ENCODE measurements around the gene TNFRSF11A. TPM values are rescaled to one million over a fixed set of nuclear protein-coding genes. Genes with fewer than 3 reads are reported as not detected.

The TNFRSF11A gene
- total RNA-seq, 2 donors from 2014 or later, result 4.9 to 14.2 TPM

DNA sequence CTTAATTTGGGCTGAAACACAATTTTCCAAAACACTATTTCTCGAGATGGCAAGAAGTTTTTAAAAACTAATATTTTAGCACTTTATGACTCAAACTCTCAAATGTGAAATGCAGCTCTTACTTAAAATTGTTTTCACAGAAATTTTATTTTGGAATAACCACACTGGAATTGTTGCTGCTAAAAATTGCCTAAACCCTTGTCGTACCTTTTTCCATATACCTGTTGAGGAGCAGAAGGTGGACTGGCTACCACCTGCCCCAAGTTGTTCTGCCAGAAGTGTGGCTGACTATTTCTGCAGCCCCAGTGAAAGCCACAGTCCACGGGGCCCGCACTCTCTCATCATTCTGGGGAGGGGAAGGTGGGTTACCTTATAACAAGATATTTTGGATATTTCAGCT is 23.4 kb downstream of the TNFRSF11A start:
- no peaks in the 10 kb centered on the region for H3K4me1 ChIP-seq (ENCODE audit: control insufficient read depth in 1 of 2, low read depth in 2 of 2)
- H3K9me3 ChIP-seq, result no peaks in the 10 kb centered on the region
- H3K4me3 ChIP-seq, result no peak overlapping the region
- no peaks in the 10 kb centered on the region for H3K27me3 ChIP-seq (replicated peaks; ENCODE audit: insufficient read depth)
- DNase-seq (ENCODE audit: low spot score) (no peak), ATAC-seq (ENCODE audit: insufficient number of reproducible peaks, low FRiP score, low read depth) (no peak)
- TF ChIP-seq, protein P1, sequence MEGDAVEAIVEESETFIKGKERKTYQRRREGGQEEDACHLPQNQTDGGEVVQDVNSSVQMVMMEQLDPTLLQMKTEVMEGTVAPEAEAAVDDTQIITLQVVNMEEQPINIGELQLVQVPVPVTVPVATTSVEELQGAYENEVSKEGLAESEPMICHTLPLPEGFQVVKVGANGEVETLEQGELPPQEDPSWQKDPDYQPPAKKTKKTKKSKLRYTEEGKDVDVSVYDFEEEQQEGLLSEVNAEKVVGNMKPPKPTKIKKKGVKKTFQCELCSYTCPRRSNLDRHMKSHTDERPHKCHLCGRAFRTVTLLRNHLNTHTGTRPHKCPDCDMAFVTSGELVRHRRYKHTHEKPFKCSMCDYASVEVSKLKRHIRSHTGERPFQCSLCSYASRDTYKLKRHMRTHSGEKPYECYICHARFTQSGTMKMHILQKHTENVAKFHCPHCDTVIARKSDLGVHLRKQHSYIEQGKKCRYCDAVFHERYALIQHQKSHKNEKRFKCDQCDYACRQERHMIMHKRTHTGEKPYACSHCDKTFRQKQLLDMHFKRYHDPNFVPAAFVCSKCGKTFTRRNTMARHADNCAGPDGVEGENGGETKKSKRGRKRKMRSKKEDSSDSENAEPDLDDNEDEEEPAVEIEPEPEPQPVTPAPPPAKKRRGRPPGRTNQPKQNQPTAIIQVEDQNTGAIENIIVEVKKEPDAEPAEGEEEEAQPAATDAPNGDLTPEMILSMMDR (IDR thresholded peaks at IDR 0.05), result no peak
- H3K36me3 ChIP-seq, result no peaks in the 10 kb centered on the region
- H3K27ac ChIP-seq, result no peak overlapping the region

DNA sequence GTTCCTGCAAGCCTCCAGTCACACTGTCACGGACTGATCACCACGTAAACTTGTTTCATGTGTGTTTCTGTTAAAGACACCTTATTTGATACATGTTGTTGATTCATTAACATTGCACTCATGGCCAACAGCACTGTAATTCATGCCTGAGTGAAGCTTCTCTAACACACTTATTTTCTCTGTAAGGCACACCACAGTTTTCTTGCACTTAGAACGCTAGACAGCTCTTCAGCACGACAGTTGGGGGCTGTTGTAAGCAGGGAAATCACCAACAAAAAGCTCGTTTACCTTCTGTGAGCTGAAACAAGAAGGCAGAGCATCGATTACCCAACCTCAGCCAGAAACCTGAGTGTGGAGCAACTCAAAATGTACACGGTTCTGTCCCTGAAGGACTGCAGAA is 28.1 kb downstream of the TNFRSF11A start:
- no peak overlapping the region for H3K27ac ChIP-seq
- ATAC-seq (ENCODE audit: insufficient number of reproducible peaks, low FRiP score, low read depth) (no peak), DNase-seq (ENCODE audit: low spot score) (no peak)
- H3K4me1 ChIP-seq (ENCODE audit: control insufficient read depth in 1 of 2, low read depth in 2 of 2), result no peaks in the 10 kb centered on the region
- no peaks in the 10 kb centered on the region for H3K9me3 ChIP-seq
- H3K27me3 ChIP-seq (replicated peaks; ENCODE audit: insufficient read depth), result no peaks in the 10 kb centered on the region
- H3K36me3 ChIP-seq, result no peaks in the 10 kb centered on the region
- TF ChIP-seq, protein P1 (IDR thresholded peaks at IDR 0.05), result no peak
- no peak overlapping the region for H3K4me3 ChIP-seq

GRCh38 chr18:62354151-62354550 is 29.0 kb downstream of the TNFRSF11A start:
- no peaks in the 10 kb centered on the region for H3K36me3 ChIP-seq
- H3K4me3 ChIP-seq, result no peak overlapping the region
- H3K4me1 ChIP-seq (ENCODE audit: control insufficient read depth in 1 of 2, low read depth in 2 of 2), result no peaks in the 10 kb centered on the region
- TF ChIP-seq, protein P1 (IDR thresholded peaks at IDR 0.05), result no peak
- ATAC-seq (ENCODE audit: insufficient number of reproducible peaks, low FRiP score, low read depth) (no peak), DNase-seq (ENCODE audit: low spot score) (no peak)
- no peaks in the 10 kb centered on the region for H3K9me3 ChIP-seq
- no peak overlapping the region for H3K27ac ChIP-seq
- H3K27me3 ChIP-seq (replicated peaks; ENCODE audit: insufficient read depth), result no peaks in the 10 kb centered on the region

DNA sequence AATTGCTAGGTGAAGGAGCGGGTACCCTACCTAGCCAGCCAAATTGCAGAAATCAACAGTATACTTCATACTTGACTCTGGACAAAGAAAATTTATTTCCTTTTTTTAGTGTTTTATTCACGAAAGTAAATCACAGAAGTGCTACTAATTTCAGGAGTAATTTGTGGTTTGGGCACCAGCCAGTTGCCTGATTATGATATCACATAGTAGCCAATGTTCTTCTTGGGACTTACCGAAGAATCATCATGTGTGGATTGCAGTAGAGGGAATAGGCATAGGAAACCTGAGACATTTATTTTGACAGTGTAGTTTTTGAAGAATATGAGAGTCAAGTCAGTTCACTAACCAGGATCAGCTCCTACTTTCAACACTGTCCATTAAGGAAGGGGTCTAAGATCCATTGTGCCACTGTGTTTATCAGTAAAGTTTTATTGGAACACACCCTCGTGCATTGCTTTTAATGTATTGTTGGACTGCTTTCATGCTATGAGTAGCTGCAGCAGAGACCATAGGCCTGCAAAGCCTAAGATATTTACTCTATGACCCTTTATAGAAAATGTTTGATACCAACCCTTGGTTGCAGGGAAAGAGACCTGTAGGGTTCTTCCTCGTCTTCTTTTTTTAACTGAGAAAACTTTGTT is 32.1 kb downstream of the TNFRSF11A start:
- Histone ChIP-seq H3K36me3 (no peaks in the 10 kb centered on the region), H3K9me3 (no peaks in the 10 kb centered on the region), H3K4me1 (ENCODE audit: control insufficient read depth in 1 of 2, low read depth in 2 of 2) (no peaks in the 10 kb centered on the region), H3K4me3 (no peak overlapping the region), H3K27me3 (replicated peaks; ENCODE audit: insufficient read depth) (no peaks in the 10 kb centered on the region), H3K27ac (no peak overlapping the region)
- DNase-seq (ENCODE audit: low spot score) (no peak), ATAC-seq (ENCODE audit: insufficient number of reproducible peaks, low FRiP score, low read depth) (no peak)
- TF ChIP-seq, protein P1 (IDR thresholded peaks at IDR 0.05), result no peak

DNA sequence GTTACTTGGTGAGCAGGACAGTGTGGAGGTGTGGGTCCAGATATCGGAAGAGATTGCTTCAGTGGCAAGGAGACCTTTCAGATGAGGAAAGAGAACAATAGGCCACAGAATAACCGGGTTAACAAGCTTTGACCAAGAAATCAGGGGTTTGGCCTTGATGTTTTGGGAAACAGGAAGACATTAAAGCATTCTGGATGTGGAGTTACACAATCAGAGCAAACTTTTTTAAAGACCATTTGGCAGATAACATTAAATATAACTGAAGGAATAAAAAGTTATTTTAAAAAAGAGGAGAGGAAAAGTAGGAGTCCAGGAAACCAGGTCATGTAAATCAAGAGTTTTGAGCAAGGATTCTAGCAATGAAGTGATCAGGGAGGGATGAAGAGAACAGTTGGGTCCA is 35.7 kb downstream of the TNFRSF11A start:
- TF ChIP-seq, protein P1 (IDR thresholded peaks at IDR 0.05), result no peak
- H3K9me3 ChIP-seq, result no peaks in the 10 kb centered on the region
- no peak for DNase-seq (ENCODE audit: low spot score)

More for the DNA sequence above, 35.7 kb downstream of the TNFRSF11A start:
- ATAC-seq (ENCODE audit: insufficient number of reproducible peaks, low FRiP score, low read depth), result no peak
- Histone ChIP-seq H3K27ac (no peak overlapping the region), H3K27me3 (replicated peaks; ENCODE audit: insufficient read depth) (no peaks in the 10 kb centered on the region), H3K4me1 (ENCODE audit: control insufficient read depth in 1 of 2, low read depth in 2 of 2) (no peaks in the 10 kb centered on the region), H3K4me3 (no peak overlapping the region), H3K36me3 (no peaks in the 10 kb centered on the region)
